HepG2 (cell line): Measurements from ENCODE around the gene MYL6. TPM values are rescaled to one million over a fixed set of nuclear protein-coding genes. Genes with fewer than 3 reads are reported as not detected.

Source experiments
- ATAC-seq: fragments of 200-7000 bp; cut with Tn5 transposase; 3 replicates; pipeline ENCODE4 v1.9.1; 2020; ENCODE audit warnings: mild to moderate bottlenecking, moderate library complexity
- BruUV-seq: library from RNA; stranded (reverse); fragments of 400-500 nt; replicated peaks from 2 replicates; lab custom pipeline; 2021; lab: Mats Ljungman, UMichigan
- CTCF ChIA-PET: fragments of 300-600 bp; formaldehyde crosslinking; extraction: SDS; loops from one replicate; lab custom pipeline; 2021; ENCODE audit warnings: low total read pairs, inconsistent platforms, low intra/inter-chr PET ratio; lab: Yijun Ruan, JAX
- POLR2A ChIA-PET: fragments of 350-600 bp; sonication (Branson Sonifier 250); formaldehyde crosslinking; loops from one replicate; lab custom pipeline; 2020; ENCODE audit warnings: antibody characterized with exemption, inconsistent platforms; lab: Yijun Ruan, JAX
- DNase-seq: peaks from one replicate; pipeline ENCODE4 v3.0.0-alpha.2; 2015; ENCODE audit warnings: low spot score
- FAIRE-seq: peaks from 3 replicates; lab custom pipeline; 2011; peaks lifted over from hg19 to GRCh38; lab: Jason Lieb, UNC
- H2AFZ ChIP-seq: one replicate; pipeline ENCODE4 v1.6.1; 2011; ENCODE audit warnings: low read length, inconsistent platforms
- H3K27ac ChIP-seq: fragments of 300-600 bp; 3 replicates; pipeline ENCODE4 v1.8.0; 2011; ENCODE audit warnings: mixed run types, mild to moderate bottlenecking, mixed read lengths, low read length, inconsistent platforms; ENCODE audit not compliant: insufficient read depth; ENCODE audit errors: extremely low read length
- H3K27me3 ChIP-seq, 2 experiments: fragments of 200-600 bp in 1 of 2; 2 replicates in 1 of 2; 3 replicates in 1 of 2; pipeline versions ENCODE4 v1.6.0 to v1.8.0; 2011; ENCODE audit warnings: low read length in 2 of 2, mild to moderate bottlenecking in 2 of 2, moderate library complexity in 2 of 2, inconsistent platforms in 1 of 2; ENCODE audit not compliant: insufficient read depth in 2 of 2, control insufficient read depth in 1 of 2
- H3K36me3 ChIP-seq, 2 experiments: fragments of 200-600 bp in 1 of 2; replicated peaks in 1 of 2; 2 replicates in 1 of 2; 3 replicates in 1 of 2; pipeline versions ENCODE4 v1.5.1 to v1.8.0; 2011; ENCODE audit warnings: low read length in 2 of 2, inconsistent platforms in 1 of 2; ENCODE audit not compliant: insufficient read depth in 2 of 2, control insufficient read depth in 1 of 2
- H3K4me1 ChIP-seq: 2 replicates; pipeline ENCODE4 v1.5.1; 2012; ENCODE audit warnings: low read length, inconsistent platforms; ENCODE audit not compliant: insufficient read depth
- H3K4me2 ChIP-seq: 2 replicates; pipeline ENCODE4 v1.6.0; 2011; ENCODE audit warnings: low read depth, low read length, inconsistent platforms
- H3K4me3 ChIP-seq, 3 experiments: fragments of 200-600 bp in 1 of 3; sonication (generic), shearing (Covaris generic) in 1 of 3; replicated peaks in 1 of 3; 2 replicates each; pipeline ENCODE4 v1.5.1; 2011 to 2016; ENCODE audit warnings: low read length in 3 of 3, inconsistent platforms in 2 of 3, low read depth in 2 of 3, mild to moderate bottlenecking in 2 of 3, control low read depth in 1 of 3, mixed read lengths in 1 of 3; ENCODE audit not compliant: insufficient read depth in 1 of 3
- H3K79me2 ChIP-seq: one replicate; pipeline ENCODE4 v1.6.1; 2011; ENCODE audit warnings: low read length, inconsistent platforms; ENCODE audit not compliant: insufficient read depth
- H3K9ac ChIP-seq: 2 replicates; pipeline ENCODE4 v1.6.0; 2011; ENCODE audit warnings: mild to moderate bottlenecking, low read depth, low read length, inconsistent platforms; ENCODE audit not compliant: insufficient read depth
- H3K9me3 ChIP-seq: 2 replicates; pipeline ENCODE4 v1.5.1; 2012; ENCODE audit warnings: mild to moderate bottlenecking, low read length
- H4K20me1 ChIP-seq: 2 replicates; pipeline ENCODE4 v1.6.0; 2011; ENCODE audit warnings: inconsistent platforms, mild to moderate bottlenecking, low read length, moderate library complexity; ENCODE audit not compliant: insufficient read depth
- CEBPZ ChIP-seq: IDR thresholded peaks from 2 replicates; pipeline ENCODE4 v1.6.1; 2012; ENCODE audit warnings: low read length, improper control_type of control experiment
- DMAP1 ChIP-seq: IDR thresholded peaks from 2 replicates; pipeline ENCODE4 v1.6.1; 2016
- MAFF ChIP-seq: IDR thresholded peaks from 2 replicates; pipeline ENCODE4 v1.6.1; 2011; ENCODE audit warnings: low read depth, low read length, improper control_type of control experiment
- MAFK ChIP-seq, 2 experiments: IDR thresholded peaks in 1 of 2; conservative IDR thresholded peaks in 1 of 2; 2 replicates each; pipeline ENCODE4 v1.6.1; 2011; ENCODE audit warnings: improper control_type of control experiment in 2 of 2, low read length in 2 of 2
- ZNF879 ChIP-seq: sonication (generic); formaldehyde crosslinking; IDR thresholded peaks from 2 replicates; pipeline ENCODE4 v1.8.1; 2023; ENCODE audit warnings: missing genetic modification reagents
- WGBS: methylation state at CpG from one replicate; pipeline ENCODE4 v1.1.6; 2017; ENCODE audit warnings: low lambda C conversion rate; 5-methylcytosine and 5-hydroxymethylcytosine counted together
- in situ Hi-C: cut with HindIII; loops from 2 replicates; pipeline ENCODE4 v1.10.0; 2017; ENCODE audit warnings: low pct_unique_long_range_greater_than_20kb; ENCODE audit not compliant: extremely low pct_ligation_motif_present
- intact Hi-C: fragments of 100-400 bp; cut with micrococcal nuclease; formaldehyde crosslinking; loops from one replicate; pipeline ENCODE4 v1.10.0; 2022; ENCODE audit not compliant: unreplicated experiment
- polyA plus RNA-seq, 8 experiments: library from polyadenylated mRNA; depleted of rRNA in 3 of 8; stranded (reverse) in 7 of 8; unstranded in 1 of 8; fragments of >200 nt; fragmentation: Illumina TruSeq in 4 of 8; extraction: Trizol in 4 of 8; gene quantifications; 2 replicates each; pipeline versions ENCODE4 v1.2.1 to v1.2.3, GENCODE V29; 2011 to 2016; ENCODE audit warnings: low read depth in 4 of 8, missing spikeins in 1 of 8, mixed read lengths in 1 of 8; ENCODE audit not compliant: insufficient read depth in 1 of 8
- total RNA-seq, 5 experiments: library from RNA; depleted of rRNA; stranded (reverse); fragments of >200 nt; fragmentation: Illumina TruSeq; extraction: Trizol; gene quantifications; 2 replicates each; pipeline ENCODE4 v1.2.3, GENCODE V29; 2016; ENCODE audit warnings: low read depth in 1 of 5

The MYL6 gene
- total and polyA plus RNA-seq, 2 of the 13 experiments (the other 11 are each of a cell fraction or from before 2014, with no cell fraction given): 1,127 to 1,192 TPM

DNA sequence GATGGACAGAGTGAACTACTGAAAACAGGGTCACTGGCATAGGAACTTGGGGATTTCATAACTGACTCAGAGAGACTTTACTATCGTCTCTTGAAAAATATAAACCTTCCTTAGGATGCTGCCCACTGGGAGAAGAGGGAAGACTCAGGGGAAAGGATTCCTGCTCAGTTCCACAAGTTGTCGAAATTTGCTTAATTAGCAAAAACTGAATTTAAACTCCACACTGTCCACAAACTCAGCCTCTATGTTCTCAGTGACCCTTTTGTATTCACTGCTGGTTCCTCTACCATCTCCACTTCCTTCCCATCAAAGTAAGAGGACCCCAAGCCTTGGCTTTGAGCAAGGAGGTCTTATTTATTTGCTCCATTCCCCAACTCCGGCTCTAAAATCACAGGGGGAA is 12.9 kb upstream of the MYL6 start:
- no peaks in the 10 kb centered on the region for H3K27me3 ChIP-seq
- ChIA-PET CTCF (no interaction called here), POLR2A (interaction anchor here (1.1 to 2.6 kb wide), 2 partner anchors 17 to 27 kb away, joined by 3 to 14 read pairs; partner anchors contain the start of genes ESYT1 and ZC3H10)
- FAIRE-seq: no peak
- DNase-seq: no peak
- no peak overlapping the region for H3K4me3 ChIP-seq
- H3K79me2 ChIP-seq: no peaks in the 10 kb centered on the region
- no peak overlapping the region for H2AFZ ChIP-seq
- peaks cover 15 to 46% of the 10 kb centered on the region in 2 experiments for H3K36me3 ChIP-seq
- H3K4me2 ChIP-seq: no peak overlapping the region
- no peak overlapping the region for H3K9ac ChIP-seq
- H3K27ac ChIP-seq: no peak overlapping the region
- intact Hi-C loops (no loop called here), in situ Hi-C loops (no loop called here)
- no peak for ATAC-seq
- BruUV-seq: no TSS peak
- over 99% methylated on average over 3 of the region's 3 CpGs for WGBS
- H3K9me3 ChIP-seq: no peaks in the 10 kb centered on the region
- no peaks in the 10 kb centered on the region for H3K4me1 ChIP-seq
- TF ChIP-seq CEBPZ (no peak), MAFK (conservative IDR thresholded peaks at IDR 0.05 in 1 of 2, IDR thresholded peaks at IDR 0.05 in 1 of 2; ENCODE audit: low read length in 2 of 2) (peak; percentile 88 to 91), ZNF879 (no peak), MAFF (peak; percentile 87), DMAP1 (no peak)
- H4K20me1 ChIP-seq: no peaks in the 10 kb centered on the region
